Tibial nerve (tissue), 4 donors: ENCODE results near the gene RTKN.

Source experiments
- EP300 ChIP-seq, 2 donors: sonication (generic); formaldehyde crosslinking; IDR thresholded peaks; one replicate each; pipeline ENCODE4 v1.6.1; 2017; ENCODE audit warnings: antibody characterized with exemption in 2 of 2, mild to moderate bottlenecking in 1 of 2
- POLR2A ChIP-seq, 2 donors: fragments of 450-650 bp; IDR thresholded peaks; one replicate each; pipeline ENCODE4 v1.6.1; 2017; ENCODE audit warnings: antibody characterized with exemption in 2 of 2, mild to moderate bottlenecking in 2 of 2, moderate library complexity in 2 of 2
- TF ChIP-seq, protein P1 (sequence below), 5 experiments: fragments of 200-600 bp in 3 of 5; fragments of 450-650 bp in 2 of 5; sonication (generic) in 3 of 5; IDR thresholded peaks; one replicate each; pipeline ENCODE4 v1.5.1; 2016 to 2019; ENCODE audit warnings: antibody characterized with exemption in 5 of 5, mild to moderate bottlenecking in 3 of 5, moderate library complexity in 2 of 5

DNA sequence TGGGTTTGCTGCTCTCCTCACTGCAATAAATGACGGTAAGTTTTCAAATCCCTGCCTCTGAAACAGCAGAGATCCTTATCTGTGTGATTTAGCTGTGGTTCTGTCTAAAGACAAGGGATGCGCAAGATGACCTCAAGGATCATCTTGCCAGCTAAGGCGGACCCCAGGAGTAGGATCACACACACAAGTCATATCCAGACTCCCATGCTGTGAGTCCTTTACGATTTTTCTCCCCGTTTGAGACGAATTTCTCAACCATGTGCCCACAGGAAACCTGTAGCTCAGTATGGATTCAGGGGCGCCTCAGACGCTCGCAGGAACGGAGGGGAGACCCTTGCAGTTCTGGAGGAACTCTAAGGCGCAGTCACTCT lies 50.5 kb downstream of the RTKN start:
- TF ChIP-seq, protein P1, sequence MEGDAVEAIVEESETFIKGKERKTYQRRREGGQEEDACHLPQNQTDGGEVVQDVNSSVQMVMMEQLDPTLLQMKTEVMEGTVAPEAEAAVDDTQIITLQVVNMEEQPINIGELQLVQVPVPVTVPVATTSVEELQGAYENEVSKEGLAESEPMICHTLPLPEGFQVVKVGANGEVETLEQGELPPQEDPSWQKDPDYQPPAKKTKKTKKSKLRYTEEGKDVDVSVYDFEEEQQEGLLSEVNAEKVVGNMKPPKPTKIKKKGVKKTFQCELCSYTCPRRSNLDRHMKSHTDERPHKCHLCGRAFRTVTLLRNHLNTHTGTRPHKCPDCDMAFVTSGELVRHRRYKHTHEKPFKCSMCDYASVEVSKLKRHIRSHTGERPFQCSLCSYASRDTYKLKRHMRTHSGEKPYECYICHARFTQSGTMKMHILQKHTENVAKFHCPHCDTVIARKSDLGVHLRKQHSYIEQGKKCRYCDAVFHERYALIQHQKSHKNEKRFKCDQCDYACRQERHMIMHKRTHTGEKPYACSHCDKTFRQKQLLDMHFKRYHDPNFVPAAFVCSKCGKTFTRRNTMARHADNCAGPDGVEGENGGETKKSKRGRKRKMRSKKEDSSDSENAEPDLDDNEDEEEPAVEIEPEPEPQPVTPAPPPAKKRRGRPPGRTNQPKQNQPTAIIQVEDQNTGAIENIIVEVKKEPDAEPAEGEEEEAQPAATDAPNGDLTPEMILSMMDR (IDR thresholded peaks at IDR 0.05): no peak
- TF ChIP-seq EP300 (IDR thresholded peaks at IDR 0.05) (no peak), POLR2A (IDR thresholded peaks at IDR 0.05) (peak in 1 of 2 donors; percentile 7)
